ENCODE measurements around the gene TRIM7.

TRIM7 gene

GRCh38 chr5:181204826-181205760 lies at the start of gene TRIM7:
Gene TRIM7 (minus strand): TSS chr5:181205196. CDS start chr5:181205110, 86 bp downstream.
- DNase-seq: peak; percentile 73

DNA sequence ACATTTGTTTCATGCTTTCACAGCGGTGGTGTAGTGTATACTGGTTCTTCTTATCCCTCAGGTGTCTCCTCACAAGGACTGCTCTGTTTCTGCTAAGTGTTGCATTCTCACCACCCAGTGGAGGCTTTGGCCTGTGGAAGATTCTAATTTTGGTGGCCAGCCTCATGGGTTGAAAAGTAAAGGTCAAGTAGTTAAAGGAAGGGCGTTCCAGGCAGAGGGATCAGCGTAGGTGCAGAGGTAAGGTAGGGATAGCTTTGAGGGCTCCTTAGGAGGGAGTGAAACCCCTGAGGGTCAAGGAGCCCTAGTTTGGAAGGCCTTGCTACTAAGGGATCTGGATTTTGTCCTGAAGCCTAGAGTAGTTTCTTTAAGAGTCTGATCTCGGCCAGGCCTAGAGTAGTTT lies 43.3 kb upstream of the TRIM7 start:
- no peak for DNase-seq

- DNase-seq: peak; percentile 95
These were observed 41.5 kb upstream of the TRIM7 start for GRCh38 chr5:181246276-181247049.

GRCh38 chr5:181245427-181246275 lies 40.7 kb upstream of the TRIM7 start:
- no peak for DNase-seq

GRCh38 chr5:181243564-181244343 lies 38.8 kb upstream of the TRIM7 start, which contains the start of gene RACK1:
Gene RACK1 (minus strand): TSS chr5:181243906. CDS start chr5:181243800, 106 bp downstream.
- DNase-seq: peak; percentile 95

DNA sequence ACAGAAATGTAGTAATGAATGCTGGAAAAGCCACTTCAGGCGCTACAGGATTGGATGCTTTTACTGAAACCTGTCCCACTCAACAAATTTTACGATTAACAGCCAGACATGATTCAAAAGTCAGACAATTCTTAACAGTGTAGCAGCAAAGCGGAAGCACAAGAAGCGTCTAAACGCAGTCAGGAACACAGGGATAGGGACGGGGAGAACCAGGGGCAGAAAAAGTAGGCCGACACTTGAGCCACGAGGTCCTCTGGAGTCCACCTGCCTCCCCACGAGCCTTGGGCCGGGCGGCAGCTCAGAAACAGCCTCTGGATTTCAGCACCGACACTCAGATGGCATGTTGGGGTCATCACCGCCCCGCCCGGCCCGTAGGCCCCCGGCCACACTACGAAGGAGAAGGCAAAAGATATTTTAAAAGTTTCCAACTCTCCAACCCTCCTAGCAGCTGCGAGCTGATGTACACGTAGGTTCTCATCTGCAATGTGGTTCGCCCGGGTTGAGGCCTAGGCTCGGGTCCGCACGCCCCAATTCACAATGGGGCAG lies 38.1 kb upstream of the TRIM7 start:
- no peak for DNase-seq

DNA sequence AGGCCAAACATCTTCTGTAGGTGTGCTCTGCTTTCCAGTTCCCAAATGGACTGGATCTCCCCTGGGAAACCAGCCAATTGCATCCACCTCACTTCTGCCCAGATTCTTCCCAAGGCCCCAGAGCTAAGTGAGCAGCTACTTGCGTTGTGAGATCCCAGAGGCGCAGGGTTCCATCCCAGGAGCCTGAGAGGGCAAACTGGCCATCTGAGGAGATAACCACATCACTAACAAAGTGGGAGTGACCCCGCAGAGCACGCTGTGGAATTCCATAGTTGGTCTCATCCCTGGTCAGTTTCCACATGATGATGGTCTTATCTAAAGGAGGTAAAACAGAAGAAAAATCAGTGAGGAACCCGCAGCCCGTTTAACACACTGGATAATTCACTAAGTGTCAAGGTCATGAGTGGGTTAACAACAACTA lies 37.0 kb upstream of the TRIM7 start:
- no peak for DNase-seq

- no peak for DNase-seq
These were observed 36.5 kb upstream of the TRIM7 start for GRCh38 chr5:181241393-181241975.

- no peak for DNase-seq
These were observed 34.2 kb upstream of the TRIM7 start for GRCh38 chr5:181239062-181239663.

DNA sequence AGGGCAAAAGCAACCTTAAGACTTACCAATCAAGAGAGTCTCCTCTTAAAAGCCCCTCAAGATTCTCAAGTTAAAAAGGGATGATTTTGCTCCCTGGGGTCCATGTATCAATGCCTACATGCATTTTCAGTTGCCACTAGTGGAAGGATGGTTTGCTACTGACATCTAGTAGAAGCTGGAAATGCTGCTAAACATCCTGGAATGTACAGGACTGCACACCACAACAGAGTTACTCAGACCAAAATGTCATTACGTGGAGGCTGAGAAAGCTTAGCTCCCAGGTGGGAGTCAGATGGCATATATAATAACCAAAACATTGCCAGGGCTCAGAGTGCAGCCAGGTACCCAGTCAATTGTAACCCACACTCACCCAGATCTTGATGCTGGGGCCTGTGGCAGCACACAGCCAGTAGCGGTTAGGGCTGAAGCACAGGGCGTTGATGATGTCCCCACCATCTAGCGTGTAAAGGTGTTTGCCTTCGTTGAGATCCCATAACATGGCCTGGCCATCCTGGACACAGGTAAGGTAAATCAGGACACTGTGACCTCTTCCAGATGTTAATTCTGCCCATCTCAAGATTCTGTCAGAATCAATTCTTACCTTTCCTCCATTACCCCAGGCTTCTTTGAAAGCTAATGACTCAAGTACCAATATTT lies 32.9 kb upstream of the TRIM7 start:
- no peak for DNase-seq

GRCh38 chr5:181236954-181237641 lies 32.1 kb upstream of the TRIM7 start:
- DNase-seq: no peak

GRCh38 chr5:181236471-181236870 lies 31.5 kb upstream of the TRIM7 start:
- no peak for DNase-seq

DNA sequence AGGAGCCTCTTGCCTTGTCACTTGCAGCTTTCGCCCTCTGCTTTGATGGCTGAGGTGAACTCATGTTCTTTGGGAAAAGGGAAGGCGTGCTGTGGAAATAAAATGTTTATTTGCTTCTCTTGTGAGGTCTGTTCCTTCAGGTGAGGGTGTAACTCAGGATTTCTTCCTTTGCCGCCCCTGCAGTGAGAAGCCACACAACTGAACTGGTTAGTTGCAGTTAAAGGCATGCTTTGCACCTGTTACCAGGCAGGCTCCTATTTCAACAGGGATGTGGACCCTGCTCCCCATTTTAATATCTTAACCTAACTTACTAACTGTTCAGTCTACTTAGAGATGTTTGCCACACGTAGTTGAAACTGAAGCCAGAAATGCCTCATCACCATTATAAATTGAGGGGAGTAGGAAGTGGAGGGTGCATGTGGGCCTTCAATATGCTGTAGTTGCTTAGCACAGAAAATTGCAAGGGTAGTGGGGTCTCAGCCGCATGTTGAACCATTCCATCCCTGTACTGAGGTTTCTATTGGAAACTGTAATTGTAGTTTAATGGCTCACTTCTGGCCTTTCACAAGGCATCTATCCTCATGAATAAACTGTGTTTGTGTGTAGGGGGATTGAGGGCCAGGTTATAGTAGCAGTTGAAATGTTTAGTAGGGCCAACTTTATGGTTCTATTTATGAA lies 30.8 kb upstream of the TRIM7 start:
- DNase-seq: no peak

- no peak for DNase-seq
These were observed 30.3 kb upstream of the TRIM7 start for GRCh38 chr5:181235323-181235688.

DNA sequence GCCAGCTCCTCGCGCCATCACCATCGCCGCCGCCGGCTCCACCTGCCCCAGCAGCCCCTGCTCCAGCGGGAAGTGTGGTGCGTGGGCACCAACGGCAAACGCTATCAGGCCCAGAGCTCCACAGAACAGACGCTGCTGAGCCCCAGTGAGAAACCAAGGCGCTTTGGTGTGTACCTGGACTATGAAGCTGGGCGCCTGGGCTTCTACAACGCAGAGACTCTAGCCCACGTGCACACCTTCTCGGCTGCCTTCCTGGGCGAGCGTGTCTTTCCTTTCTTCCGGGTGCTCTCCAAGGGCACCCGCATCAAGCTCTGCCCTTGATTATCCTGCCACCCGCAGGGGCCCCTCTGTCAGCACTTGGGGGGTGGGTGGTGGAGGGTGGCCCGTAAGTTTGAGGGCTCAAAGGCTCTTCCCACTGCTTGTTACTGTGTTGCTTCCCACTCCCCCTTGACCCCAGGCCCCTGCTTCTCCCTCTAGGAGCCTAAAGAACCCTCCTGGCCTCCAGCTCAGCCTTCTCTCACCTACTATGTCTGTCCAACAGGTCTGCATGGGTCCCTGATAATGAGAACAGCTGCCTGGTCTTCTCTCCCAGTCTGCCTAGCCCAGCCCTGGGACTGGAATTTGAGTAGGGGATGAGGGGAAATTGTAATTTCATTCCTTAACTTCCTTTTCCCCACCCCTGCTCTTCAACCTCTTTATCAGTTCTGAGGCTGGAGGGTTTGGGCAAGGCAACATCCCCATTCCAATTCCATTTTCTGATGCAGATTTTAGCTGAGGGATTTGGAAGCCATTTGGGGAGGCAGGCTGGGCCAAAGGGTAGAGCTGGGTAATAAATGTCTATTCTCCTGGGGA lies 29.7 kb upstream of the TRIM7 start:
- DNase-seq: no peak

DNA sequence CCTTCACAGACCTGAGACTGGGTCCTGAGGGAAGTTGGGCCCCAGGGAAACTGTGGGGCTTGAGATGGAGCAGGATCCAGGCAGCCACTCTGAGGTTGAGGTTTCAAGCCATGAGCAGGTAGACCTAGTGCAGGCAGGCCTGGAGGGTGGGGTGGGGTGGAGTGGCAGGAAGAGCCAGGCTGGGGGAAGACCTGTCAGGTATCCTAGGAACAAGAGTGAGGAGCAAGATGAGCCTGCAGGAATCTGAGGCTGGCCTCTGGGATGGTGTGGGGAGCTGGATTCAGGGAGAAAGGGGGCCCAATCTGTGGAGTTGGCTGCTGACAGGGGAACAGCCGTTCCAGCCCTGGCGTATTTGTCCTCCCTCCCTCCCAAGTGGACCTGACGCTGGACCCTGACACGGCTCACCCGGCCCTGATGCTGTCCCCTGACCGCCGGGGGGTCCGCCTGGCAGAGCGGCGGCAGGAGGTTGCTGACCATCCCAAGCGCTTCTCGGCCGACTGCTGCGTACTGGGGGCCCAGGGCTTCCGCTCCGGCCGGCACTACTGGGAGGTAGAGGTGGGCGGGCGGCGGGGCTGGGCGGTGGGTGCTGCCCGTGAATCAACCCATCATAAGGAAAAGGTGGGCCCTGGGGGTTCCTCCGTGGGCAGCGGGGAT lies 28.9 kb upstream of the TRIM7 start:
- DNase-seq: no peak

GRCh38 chr5:181233088-181233800 lies 28.2 kb upstream of the TRIM7 start:
- no peak for DNase-seq

All from femur (tissue), 1 donor.